HEK293 (cell line): ENCODE data around the gene SZRD1.
A peak's percentile ranks its signal among the peaks of the same experiment; 100 is the strongest.

Experiments
- CTCF ChIA-PET: fragments of 350-600 bp; formaldehyde crosslinking; extraction: SDS; loops from one replicate; lab custom pipeline; 2021; ENCODE audit warnings: antibody characterized with exemption; lab: Yijun Ruan, JAX
- POLR2A ChIA-PET: fragments of 300-600 bp; formaldehyde crosslinking; extraction: SDS; loops from one replicate; lab custom pipeline; 2020; ENCODE audit warnings: antibody characterized with exemption, inconsistent platforms; lab: Yijun Ruan, JAX
- H3K27ac ChIP-seq: fragments of 200-500 bp; sonication (Bioruptor generic); 2 replicates; pipeline ENCODE4 v1.5.1; 2014; ENCODE audit warnings: low read depth, low read length, control low read depth, inconsistent platforms; ENCODE audit errors: extremely low read depth
- H3K36me3 ChIP-seq, 2 experiments: fragments of 200-500 bp in 1 of 2; sonication (Bioruptor generic) in 1 of 2; 1 replicate in 1 of 2; 2 replicates in 1 of 2; pipeline ENCODE4 v1.5.1; 2014 to 2017; ENCODE audit warnings: inconsistent platforms in 2 of 2, low read length in 2 of 2; ENCODE audit not compliant: control insufficient read depth in 2 of 2, insufficient read depth in 1 of 2
- H3K4me1 ChIP-seq: fragments of 200-500 bp; sonication (Bioruptor generic); 2 replicates; pipeline ENCODE4 v1.5.1; 2014; ENCODE audit warnings: mild to moderate bottlenecking, low read length, inconsistent platforms; ENCODE audit not compliant: control insufficient read depth, insufficient read depth
- H3K4me3 ChIP-seq: 2 replicates; pipeline ENCODE4 v1.5.1; 2011; ENCODE audit warnings: low read depth, mild to moderate bottlenecking, control low read depth, low read length, moderate library complexity
- H3K9me3 ChIP-seq: fragments of 200-500 bp; sonication (Bioruptor generic); 2 replicates; pipeline ENCODE4 v1.5.1; 2014; ENCODE audit warnings: low read depth, low read length, inconsistent platforms; ENCODE audit not compliant: control insufficient read depth, insufficient read depth
- KLF7 ChIP-seq: fragments of 450-650 bp; formaldehyde crosslinking; IDR thresholded peaks from 2 replicates; pipeline ENCODE4 v1.5.1; 2016; ENCODE audit warnings: missing biosample characterization, missing genetic modification characterization, borderline replicate concordance
- PRDM10 ChIP-seq: fragments of 450-650 bp; formaldehyde crosslinking; IDR thresholded peaks from 2 replicates; pipeline ENCODE4 v1.5.1; 2016; ENCODE audit warnings: missing biosample characterization, missing genetic modification characterization
- TRIM28 ChIP-seq: IDR thresholded peaks from 2 replicates; pipeline ENCODE4 v1.6.1; 2011; ENCODE audit warnings: low read length, control low read depth, borderline replicate concordance
- YY2 ChIP-seq: fragments of 450-650 bp; formaldehyde crosslinking; IDR thresholded peaks from 2 replicates; pipeline ENCODE4 v1.5.1; 2016; ENCODE audit warnings: missing biosample characterization, missing genetic modification characterization
- ZEB2 ChIP-seq: fragments of 450-650 bp; formaldehyde crosslinking; IDR thresholded peaks from 2 replicates; pipeline ENCODE4 v1.5.1; 2016; ENCODE audit warnings: missing biosample characterization, missing genetic modification characterization
- ZNF132 ChIP-seq: fragments of 450-650 bp; formaldehyde crosslinking; IDR thresholded peaks from 2 replicates; pipeline ENCODE4 v1.5.1; 2017; ENCODE audit warnings: missing biosample characterization, missing genetic modification characterization, borderline replicate concordance
- ZNF140 ChIP-seq: fragments of 450-650 bp; formaldehyde crosslinking; IDR thresholded peaks from 2 replicates; pipeline ENCODE4 v1.5.1; 2016; ENCODE audit warnings: missing biosample characterization, missing genetic modification characterization
- ZNF16 ChIP-seq: fragments of 450-650 bp; formaldehyde crosslinking; IDR thresholded peaks from 2 replicates; pipeline ENCODE4 v1.5.1; 2016; ENCODE audit warnings: low read depth, missing biosample characterization, missing genetic modification characterization
- ZNF175 ChIP-seq: fragments of 450-650 bp; formaldehyde crosslinking; IDR thresholded peaks from 2 replicates; pipeline ENCODE4 v1.5.1; 2016; ENCODE audit warnings: missing biosample characterization, missing genetic modification characterization
- ZNF335 ChIP-seq: fragments of 450-650 bp; formaldehyde crosslinking; conservative IDR thresholded peaks from 2 replicates; pipeline ENCODE4 v1.5.1; 2016; ENCODE audit warnings: missing biosample characterization, missing genetic modification characterization
- ZNF341 ChIP-seq: fragments of 450-650 bp; formaldehyde crosslinking; IDR thresholded peaks from 2 replicates; pipeline ENCODE4; 2016; ENCODE audit warnings: low read depth, missing biosample characterization, missing genetic modification characterization
- ZNF510 ChIP-seq: fragments of 450-650 bp; formaldehyde crosslinking; IDR thresholded peaks from 2 replicates; pipeline ENCODE4 v1.5.1; 2018; ENCODE audit warnings: mild to moderate bottlenecking, missing genetic modification characterization, missing biosample characterization; ENCODE audit not compliant: insufficient replicate concordance
- ZNF544 ChIP-seq: fragments of 450-650 bp; formaldehyde crosslinking; IDR thresholded peaks from 2 replicates; pipeline ENCODE4 v1.5.0; 2017; ENCODE audit warnings: missing biosample characterization, missing genetic modification characterization
- ZNF76 ChIP-seq: fragments of 450-650 bp; formaldehyde crosslinking; IDR thresholded peaks from 2 replicates; pipeline ENCODE4; 2016; ENCODE audit warnings: low read depth, missing biosample characterization, missing genetic modification characterization, borderline replicate concordance
- ZSCAN16 ChIP-seq: fragments of 450-650 bp; formaldehyde crosslinking; IDR thresholded peaks from 2 replicates; pipeline ENCODE4 v1.5.1; 2016; ENCODE audit warnings: missing biosample characterization, missing genetic modification characterization
- TF ChIP-seq, protein P1 (sequence below): fragments of 450-650 bp; formaldehyde crosslinking; IDR thresholded peaks from 2 replicates; pipeline ENCODE4 v1.5.1; 2016; ENCODE audit warnings: missing biosample characterization, missing genetic modification characterization
- TF ChIP-seq, protein P2 (sequence below): fragments of 450-650 bp; formaldehyde crosslinking; IDR thresholded peaks from 2 replicates; pipeline ENCODE4 v1.5.1; 2016; ENCODE audit warnings: missing biosample characterization, missing genetic modification characterization
- TF ChIP-seq, protein P3 (sequence below): fragments of 450-650 bp; formaldehyde crosslinking; IDR thresholded peaks from 2 replicates; pipeline ENCODE4 v1.5.1; 2016; ENCODE audit warnings: missing biosample characterization, missing genetic modification characterization

The SZRD1 gene

DNA sequence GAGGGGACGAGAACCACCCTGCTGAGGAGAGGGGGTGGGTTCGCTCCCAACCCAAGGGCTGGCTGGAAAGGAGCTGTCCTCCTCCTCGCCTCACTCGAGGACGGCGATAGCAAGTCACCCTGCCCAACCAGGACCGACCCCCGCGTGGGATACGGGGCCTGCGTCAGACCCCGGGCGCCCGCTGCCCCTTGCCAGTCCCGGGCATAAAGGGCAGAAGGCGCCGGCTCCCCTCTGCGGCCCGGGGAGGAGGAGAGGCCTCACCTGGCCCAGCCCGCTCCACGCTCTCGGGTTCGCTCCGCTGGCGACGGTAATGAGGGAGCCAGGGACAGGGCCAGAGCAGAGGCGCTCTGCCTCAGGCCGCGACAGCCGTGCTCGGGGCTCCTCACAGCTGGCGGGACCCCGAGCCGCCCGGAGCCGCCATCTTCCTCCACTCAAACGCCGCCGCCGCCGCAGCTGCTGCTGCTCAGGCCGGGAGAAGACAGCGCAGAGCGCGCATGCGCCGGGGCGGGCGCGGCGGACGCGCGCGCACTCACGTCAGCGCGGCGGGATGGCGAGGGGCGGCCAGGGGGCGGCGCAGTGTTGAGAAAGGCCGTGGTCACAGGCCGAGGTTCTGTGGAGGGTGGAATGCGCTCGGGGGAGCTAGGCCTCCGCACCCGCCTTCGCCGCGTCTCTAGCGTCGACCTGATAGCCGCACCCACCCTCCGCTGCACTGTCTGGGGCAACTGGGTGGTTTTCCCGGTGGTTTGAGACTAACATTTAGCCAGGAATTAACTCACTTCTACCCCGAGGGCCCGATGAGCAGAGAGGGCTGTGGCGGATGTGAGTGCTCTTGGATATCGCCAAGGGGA lies 14.8 kb upstream of the SZRD1 start, which contains the start of gene FBXO42 (continued):
- TF ChIP-seq, protein P1, sequence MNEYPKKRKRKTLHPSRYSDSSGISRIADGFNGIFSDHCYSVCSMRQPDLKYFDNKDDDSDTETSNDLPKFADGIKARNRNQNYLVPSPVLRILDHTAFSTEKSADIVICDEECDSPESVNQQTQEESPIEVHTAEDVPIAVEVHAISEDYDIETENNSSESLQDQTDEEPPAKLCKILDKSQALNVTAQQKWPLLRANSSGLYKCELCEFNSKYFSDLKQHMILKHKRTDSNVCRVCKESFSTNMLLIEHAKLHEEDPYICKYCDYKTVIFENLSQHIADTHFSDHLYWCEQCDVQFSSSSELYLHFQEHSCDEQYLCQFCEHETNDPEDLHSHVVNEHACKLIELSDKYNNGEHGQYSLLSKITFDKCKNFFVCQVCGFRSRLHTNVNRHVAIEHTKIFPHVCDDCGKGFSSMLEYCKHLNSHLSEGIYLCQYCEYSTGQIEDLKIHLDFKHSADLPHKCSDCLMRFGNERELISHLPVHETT (tag by site-specific recombination), result peak; percentile 1; the same call in 1 of the 2 replicates
- TF ChIP-seq ZNF175 (no peak), KLF7 (0 out of 2 replicates have a peak, but pooled peaks have one; percentile 26)

- Histone ChIP-seq H3K4me3 (peak overlapping the region; percentile 43), H3K27ac (peak overlapping the region; percentile 75), H3K36me3 (no peaks in the 10 kb centered on the region), H3K4me1 (peaks cover 16% of the 10 kb centered on the region), H3K9me3 (no peaks in the 10 kb centered on the region)
- POLR2A ChIA-PET, result interaction anchor here (1.2 to 2.7 kb wide), 5 partner anchors 10 to 136 kb away, joined by 3 to 9 read pairs (median 5); partner anchors contain the start of gene SZRD1
- CTCF ChIA-PET, result interaction anchor here (0.5 to 4.4 kb wide), 7 partner anchors 10 to 162 kb away, joined by 3 to 36 read pairs (median 4); partner anchors contain the start of gene NECAP2
- TF ChIP-seq, protein P2, sequence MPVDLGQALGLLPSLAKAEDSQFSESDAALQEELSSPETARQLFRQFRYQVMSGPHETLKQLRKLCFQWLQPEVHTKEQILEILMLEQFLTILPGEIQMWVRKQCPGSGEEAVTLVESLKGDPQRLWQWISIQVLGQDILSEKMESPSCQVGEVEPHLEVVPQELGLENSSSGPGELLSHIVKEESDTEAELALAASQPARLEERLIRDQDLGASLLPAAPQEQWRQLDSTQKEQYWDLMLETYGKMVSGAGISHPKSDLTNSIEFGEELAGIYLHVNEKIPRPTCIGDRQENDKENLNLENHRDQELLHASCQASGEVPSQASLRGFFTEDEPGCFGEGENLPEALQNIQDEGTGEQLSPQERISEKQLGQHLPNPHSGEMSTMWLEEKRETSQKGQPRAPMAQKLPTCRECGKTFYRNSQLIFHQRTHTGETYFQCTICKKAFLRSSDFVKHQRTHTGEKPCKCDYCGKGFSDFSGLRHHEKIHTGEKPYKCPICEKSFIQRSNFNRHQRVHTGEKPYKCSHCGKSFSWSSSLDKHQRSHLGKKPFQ (tag by site-specific recombination), result no peak
- TF ChIP-seq ZNF544 (tag by site-specific recombination) (no peak), ZNF132 (tag by site-specific recombination) (no peak), ZNF341 (tag by site-specific recombination) (0 out of 2 replicates have a peak, but pooled peaks have one; percentile 11), ZNF16 (no peak), ZNF76 (no peak), YY2 (no peak), ZSCAN16 (tag by site-specific recombination) (no peak), TRIM28 (peak; percentile 4; the same call in 1 of the 2 replicates), PRDM10 (tag by site-specific recombination) (no peak), ZNF140 (no peak), ZNF335 (tag by site-specific recombination) (peak; percentile 48; the same call in 1 of the 2 replicates), ZNF510 (no peak), ZEB2 (no peak)
- TF ChIP-seq, protein P3, sequence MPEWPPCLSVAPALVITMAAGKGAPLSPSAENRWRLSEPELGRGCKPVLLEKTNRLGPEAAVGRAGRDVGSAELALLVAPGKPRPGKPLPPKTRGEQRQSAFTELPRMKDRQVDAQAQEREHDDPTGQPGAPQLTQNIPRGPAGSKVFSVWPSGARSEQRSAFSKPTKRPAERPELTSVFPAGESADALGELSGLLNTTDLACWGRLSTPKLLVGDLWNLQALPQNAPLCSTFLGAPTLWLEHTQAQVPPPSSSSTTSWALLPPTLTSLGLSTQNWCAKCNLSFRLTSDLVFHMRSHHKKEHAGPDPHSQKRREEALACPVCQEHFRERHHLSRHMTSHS (tag by site-specific recombination), result no peak
- TF ChIP-seq, all 188 proteins: peak for 3
These were observed 14.1 kb upstream of the SZRD1 start for GRCh38 chr1:16352842-16353535.
